Renal cortical epithelial cell (primary cell): ENCODE data around the gene FBXO41. TPM values are rescaled to one million over a fixed set of nuclear protein-coding genes. Genes with fewer than 3 reads are reported as not detected.

ENCODE experiments used
- DNase-seq: peaks from one replicate; pipeline ENCODE4 v3.0.0-alpha.2; 2011; ENCODE audit warnings: low read depth
- total RNA-seq: library from RNA; depleted of rRNA; stranded (reverse); fragments of >200 nt; gene quantifications from 2 replicates; pipeline ENCODE4 v1.2.3, GENCODE V29; 2014

FBXO41 gene
- total RNA-seq, 1 donor from 2014 or later = 6.3 TPM

DNA sequence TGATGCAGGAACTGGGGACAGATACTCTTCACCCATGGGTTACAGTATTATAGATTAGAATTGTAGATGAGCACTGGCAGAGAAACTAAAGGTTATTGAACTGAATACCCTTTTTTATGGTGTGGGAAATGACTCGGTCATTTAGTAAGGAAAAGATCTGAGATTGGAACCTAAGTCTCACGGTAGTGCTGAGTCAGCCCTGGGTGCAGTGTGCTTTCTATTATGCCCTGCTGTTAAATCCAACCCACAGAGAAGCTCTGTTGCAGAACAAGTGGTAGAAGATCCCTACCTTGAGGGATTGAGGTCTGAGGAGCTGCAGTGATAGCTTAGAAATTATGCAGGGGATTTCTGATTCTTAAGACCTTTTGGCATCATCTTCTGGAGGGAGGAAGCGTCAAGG lies 37.4 kb downstream of the FBXO41 start:
- DNase-seq = peak; percentile 31

DNA sequence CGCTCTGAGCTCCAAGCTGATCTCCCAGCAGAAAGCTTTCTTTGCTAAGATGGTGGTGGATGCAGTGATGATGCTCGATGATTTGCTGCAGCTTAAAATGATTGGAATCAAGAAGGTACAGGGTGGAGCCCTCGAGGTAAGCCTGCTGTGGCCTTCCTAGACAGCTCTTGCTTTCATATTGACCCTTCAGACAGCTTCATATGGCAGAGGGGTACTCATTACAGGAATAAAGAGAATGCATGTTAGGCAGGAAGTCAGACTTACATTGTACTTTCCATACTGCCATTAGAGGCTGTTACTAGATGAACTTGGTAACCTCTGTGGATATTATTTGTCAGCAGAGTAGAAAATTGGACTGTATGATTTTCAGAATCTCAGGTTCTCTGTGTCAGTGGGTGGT lies 39.7 kb downstream of the FBXO41 start:
- no peak for DNase-seq

DNA sequence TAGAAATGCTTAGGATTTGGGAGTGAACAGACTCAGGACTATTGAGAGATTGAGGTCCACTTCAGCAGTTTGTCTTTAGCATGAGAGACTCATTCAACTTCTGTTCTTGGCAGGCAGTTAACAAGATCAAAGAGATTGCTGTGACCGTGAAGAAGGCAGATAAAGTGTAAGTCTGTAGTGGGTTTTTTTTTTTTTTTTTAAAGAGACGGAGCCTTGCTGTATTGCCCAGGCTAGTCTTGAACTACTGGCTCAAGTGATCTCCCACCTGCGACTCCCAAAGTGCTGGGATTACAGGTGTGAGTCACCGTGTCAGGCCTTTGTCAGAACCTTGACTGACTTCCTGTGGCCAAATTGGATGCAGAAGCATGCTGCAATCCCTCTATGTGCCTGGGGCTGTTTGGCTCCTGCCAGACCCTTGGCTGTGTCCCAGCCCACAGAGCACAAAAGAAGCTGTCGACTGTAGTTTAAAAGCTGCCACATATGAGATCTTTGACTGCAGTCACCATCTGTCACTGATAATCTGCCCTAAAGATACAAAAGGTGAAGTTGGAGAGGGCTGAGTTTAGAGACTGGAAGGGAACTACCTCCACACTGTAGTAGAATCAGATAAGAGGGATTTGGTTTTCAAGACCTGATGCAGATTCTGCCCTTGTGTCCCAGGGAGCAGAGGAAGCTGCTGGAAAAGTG lies 40.3 kb downstream of the FBXO41 start:
- DNase-seq = peak; percentile 89

GRCh38 chr2:73239776-73240175 lies 44.5 kb downstream of the FBXO41 start:
- no peak for DNase-seq

- DNase-seq = no peak
Observed at GRCh38 chr2:73238976-73239375, 45.3 kb downstream of the FBXO41 start.

DNA sequence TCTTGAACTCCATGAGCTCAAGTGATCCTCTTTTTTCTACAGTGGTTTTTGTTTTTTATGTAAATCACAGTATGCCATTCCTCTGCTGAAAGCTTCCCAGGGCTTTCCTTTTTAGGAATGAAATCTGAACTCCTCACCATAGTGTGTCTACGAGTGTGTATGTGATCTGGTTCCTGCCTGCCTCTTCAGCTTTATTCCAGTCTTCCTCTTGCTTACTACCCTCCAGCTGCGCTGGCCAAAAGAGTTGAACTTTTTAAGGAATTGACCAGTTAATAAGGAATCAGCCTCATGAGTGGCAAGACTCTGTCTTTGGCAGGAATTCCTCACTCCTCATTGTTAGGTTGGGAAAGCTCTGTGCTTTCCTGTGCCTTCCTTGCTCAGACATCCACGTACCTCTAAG lies 46.1 kb downstream of the FBXO41 start:
- DNase-seq = peak; percentile 19

DNA sequence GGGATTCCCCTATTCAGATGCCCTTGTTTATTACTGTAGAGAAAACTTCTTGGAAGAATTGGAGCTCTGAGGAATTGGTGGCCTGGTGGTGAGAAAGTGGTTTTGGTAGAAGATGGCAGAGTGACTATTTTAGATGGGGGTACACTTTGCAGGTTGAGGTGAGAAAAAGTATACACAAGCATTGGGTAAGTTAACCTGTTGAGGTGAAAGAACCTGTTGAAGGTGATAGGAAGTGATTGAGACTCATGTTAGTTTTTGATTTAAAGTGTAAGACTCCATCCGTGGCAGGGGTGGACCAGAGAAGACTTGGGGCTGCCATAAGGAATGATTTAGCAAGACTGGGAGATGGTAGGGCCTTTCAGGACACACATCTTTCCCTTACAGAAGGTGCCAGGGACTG lies 47.1 kb downstream of the FBXO41 start:
- no peak for DNase-seq

- DNase-seq = no peak
Observed at GRCh38 chr2:73235315-73236028, 48.8 kb downstream of the FBXO41 start.

- DNase-seq = peak; percentile 82
Observed at GRCh38 chr2:73233932-73234832, 50.1 kb downstream of the FBXO41 start, which contains the start of gene CCT7. Gene CCT7, plus strand, starts transcription at chr2:73234308. Its CDS starts 71 bp downstream, at chr2:73234379.

GRCh38 chr2:73233154-73233931 lies 50.9 kb downstream of the FBXO41 start, which contains the start of gene PRADC1:
Gene PRADC1, minus strand, starts transcription at chr2:73233239. Its CDS starts 79 bp downstream, at chr2:73233160.
- DNase-seq = peak; percentile 99

- DNase-seq = no peak
Observed at GRCh38 chr2:73232403-73233153, 51.7 kb downstream of the FBXO41 start.

GRCh38 chr2:73228631-73229030 lies 55.6 kb downstream of the FBXO41 start:
- no peak for DNase-seq

- no peak for DNase-seq
Observed at GRCh38 chr2:73227086-73227485, 57.2 kb downstream of the FBXO41 start.

GRCh38 chr2:73225513-73226360 lies 58.5 kb downstream of the FBXO41 start:
- no peak for DNase-seq

DNA sequence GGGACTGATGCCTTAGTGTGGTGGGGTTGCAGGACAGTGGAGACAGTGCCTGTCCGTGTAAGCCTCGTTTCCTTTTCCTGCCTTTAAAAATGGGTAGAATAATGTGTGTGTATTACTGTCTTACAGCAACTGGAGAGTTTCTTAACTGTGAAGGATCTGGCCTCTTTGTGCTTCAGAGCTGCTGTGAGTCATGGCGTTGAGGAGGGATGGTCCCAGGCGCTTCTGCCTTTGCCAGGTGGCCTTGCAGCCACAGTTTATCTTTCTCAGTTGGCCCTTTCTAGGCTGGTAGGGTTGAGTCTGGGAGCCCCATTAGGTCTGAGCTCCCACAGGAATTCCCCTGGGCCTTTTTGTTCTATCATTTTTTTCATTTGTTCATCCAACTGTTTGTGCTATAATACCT lies 60.5 kb downstream of the FBXO41 start:
- no peak for DNase-seq

- peak; percentile 45 for DNase-seq
Observed at GRCh38 chr2:73218298-73218697, 66.0 kb downstream of the FBXO41 start.

GRCh38 chr2:73217826-73218225 lies 66.5 kb downstream of the FBXO41 start:
- no peak for DNase-seq

GRCh38 chr2:73217160-73217559 lies 67.1 kb downstream of the FBXO41 start:
- no peak for DNase-seq

DNA sequence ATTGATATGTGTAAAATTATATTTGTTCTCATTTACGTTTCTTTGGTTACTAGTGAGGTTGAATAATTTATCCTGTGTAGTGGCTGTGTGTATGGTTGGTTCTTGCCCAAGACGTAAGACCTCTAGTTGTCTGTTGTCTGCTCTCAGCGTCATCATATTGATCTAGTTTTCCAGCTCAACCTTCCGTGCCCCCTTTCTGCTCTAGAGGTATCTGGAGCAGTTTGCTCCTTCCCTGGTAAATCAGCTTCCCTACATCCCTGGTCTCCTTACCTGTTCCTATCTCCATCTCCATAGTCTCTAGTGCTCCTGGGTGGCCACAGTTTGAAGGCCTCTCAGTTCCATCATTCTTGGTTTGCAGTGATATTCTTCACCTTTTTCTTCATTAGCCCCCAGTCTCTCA lies 69.0 kb downstream of the FBXO41 start:
- no peak for DNase-seq
